ENCODE results near the gene RTKN.
"Not testable (repeated sequence)": the region's sequence is repeated elsewhere in the genome, so short reads cannot be mapped to it uniquely, and the experiment has no call there.

RTKN gene

DNA sequence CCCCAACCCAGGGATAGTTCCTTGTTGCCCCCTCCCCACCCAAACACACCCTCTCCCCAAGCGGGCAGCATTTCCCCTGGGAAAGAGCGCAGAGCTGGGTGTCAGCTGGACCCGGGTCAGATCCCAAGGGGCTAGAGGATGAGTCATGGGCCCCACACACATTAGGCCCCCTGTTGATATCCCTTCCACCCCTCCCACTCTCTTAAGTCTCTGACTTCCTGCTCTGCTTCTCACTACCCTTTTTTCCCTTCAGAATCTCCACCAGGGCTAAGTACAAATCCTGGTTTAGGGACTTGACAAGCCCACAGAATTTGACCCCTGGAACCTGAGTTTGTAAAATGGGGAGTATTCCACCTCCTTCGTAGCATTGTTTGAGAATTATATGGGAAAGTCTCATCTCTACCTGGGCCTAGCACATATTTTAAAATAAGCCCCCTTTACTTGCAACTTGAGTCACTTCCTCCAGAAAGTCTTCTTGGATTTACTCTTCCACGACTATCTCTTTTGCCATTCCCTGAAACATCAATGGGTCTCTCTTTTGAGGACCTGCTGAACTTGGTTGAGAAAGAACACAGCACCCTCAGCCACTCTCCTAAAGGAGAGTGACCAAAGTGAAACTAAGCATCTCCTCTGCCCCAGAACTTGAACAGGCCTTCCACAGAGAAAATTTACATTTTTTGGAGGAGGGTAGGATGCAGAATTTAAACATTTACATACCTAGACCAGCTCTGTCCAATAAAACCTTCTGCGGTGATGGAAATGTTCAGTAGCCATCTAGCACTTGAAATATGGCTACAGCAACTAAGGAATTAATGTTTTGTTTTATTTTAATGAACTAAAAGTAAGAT is 4.7 kb downstream of the RTKN start:
- DNase-seq, result no peak

GRCh38 chr2:74436111-74436805 is 5.5 kb downstream of the RTKN start:
- no peak for DNase-seq

DNA sequence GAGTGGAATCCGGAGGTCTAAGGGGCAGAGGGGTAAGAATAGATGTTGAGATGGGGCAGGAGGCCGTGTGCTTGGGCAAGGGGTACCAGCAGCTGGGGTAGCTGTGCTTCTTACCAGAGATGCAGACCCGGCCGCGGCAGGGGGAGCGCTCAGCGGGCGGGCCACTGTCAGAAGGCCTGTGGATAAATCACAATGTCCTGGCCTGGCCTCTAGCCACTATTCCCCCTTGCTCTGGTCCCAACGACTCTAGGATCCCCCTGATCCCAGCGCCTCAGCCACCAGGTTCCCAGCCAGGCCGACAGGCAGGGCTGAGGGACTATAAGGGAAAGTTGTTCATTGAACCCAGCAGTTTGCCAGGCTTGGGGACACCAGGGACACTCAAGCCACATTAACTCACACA is 11.2 kb downstream of the RTKN start:
- no peak for DNase-seq

- DNase-seq, result no peak
These were observed 12.0 kb downstream of the RTKN start for GRCh38 chr2:74429487-74430451.

- no peak for DNase-seq
These were observed 13.1 kb downstream of the RTKN start for GRCh38 chr2:74428675-74429074.

DNA sequence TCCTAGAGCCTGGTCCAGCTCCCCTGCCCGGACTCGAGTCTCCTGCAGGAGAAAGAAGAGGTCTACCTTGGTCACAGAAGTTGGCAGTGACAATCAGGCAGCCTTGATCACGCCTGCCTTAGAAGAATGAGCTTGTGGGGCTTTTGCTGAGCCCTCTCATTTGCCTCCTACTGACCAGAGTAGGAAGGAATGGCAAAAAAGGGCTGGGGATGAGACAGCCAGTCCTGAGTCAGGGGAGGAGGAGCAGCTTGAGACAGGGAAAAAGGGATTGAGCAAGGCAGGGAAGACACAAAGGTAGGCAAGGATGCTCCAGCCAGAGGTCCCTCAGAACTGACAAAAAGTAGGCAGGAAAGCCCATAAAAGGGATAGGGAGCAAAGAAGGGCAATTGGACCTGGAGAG is 14.2 kb downstream of the RTKN start:
- no peak for DNase-seq

DNA sequence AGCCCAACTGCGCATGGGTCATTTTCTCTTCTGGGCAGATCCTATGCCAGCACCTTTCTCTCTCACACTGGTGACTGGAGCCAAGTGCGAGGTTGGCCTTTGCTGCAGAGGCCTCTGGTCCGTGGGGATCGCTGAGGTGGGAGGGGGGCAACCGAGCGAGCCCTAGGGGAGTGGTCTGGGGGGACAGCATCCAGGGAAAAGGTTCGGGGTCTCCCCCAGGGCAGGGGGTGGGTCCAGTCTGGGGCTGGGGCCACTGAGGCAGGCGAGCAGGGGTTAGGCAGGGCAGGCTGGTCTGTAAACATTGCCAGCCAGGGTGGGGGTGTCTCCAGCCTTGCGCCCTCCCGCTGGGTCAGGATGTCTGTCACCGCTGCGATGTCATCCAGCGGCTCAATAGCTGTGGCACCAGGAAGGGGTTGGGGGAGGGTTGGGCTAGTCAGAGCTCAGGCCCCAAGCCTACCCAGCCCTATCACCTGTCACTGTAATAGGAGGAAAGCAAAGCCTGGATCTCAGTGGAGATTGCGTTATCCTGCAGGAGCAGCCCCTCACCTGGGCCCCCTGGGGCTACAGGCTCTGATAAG is 15.5 kb downstream of the RTKN start:
- DNase-seq, result no peak

- DNase-seq, result no peak
These were observed 16.2 kb downstream of the RTKN start for GRCh38 chr2:74425523-74425922.

DNA sequence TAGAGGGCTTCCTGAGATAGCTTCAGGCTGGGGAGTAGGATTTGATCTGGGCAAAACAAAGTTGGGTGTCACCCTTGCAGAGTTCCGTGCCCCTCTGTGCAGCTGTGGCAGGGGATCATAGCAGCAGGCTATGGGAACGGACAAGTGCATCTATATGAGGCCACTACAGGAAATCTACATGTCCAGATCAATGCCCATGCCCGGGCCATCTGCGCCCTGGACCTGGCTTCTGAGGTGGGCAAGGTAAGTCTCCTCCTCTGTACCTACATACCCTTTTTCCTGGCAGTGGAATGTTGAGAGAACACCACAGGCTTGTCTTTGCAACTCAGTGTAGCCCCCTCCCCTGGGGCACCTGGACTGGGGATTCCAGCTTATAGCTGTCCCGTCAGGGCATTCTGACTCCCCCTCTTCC is 16.7 kb downstream of the RTKN start:
- no peak for DNase-seq

- DNase-seq, result no peak
These were observed 17.4 kb downstream of the RTKN start for GRCh38 chr2:74424139-74424992.

DNA sequence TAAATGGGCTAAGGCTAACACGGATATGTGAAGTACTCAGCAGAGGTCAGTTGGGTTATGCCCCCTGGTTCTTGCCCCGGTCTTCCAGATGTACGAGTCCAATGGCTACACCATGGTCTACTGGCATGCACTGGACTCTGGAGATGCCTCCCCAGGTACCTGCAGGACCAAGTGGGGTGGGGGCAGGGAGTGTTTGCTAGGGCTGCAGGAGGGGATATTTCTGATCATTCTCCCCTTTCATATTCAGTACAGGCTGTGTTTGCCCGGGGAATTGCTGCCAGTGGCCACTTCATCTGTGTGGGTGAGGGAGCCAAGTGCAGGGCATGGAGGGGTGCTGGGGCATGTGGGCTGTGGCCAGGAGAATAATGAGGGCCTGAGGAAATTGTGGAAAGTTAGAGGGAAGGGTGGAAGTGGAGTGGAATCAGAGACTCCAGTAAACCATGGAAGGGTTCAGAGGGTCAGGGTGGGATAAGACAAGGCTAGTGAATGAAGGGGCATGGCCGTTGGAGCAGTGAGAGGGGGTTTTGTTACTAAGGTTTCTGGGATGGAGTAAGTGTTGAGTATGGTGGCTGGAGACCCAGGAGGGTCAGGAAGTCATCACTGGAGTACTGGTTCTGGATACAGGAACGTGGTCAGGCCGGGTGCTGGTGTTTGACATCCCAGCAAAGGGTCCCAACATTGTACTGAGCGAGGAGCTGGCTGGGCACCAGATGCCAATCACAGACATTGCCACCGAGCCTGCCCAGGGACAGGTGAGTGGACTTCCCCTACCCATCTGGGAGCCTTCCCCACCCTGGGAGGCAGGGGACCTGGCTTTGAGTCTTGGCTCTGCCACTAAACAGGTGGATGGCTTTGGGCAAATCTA is 18.3 kb downstream of the RTKN start:
- no peak for DNase-seq

GRCh38 chr2:74421221-74421870 is 20.4 kb downstream of the RTKN start, which contains the start of the genes C2orf81 and WDR54:
C2orf81 (minus strand) TSS chr2:74421619; CDS start chr2:74421560, 59 bp downstream.
WDR54 (plus strand) TSS chr2:74421730; CDS start chr2:74422154, 424 bp downstream.
- peak; percentile 89 to 92 for DNase-seq

GRCh38 chr2:74420443-74421103 is 21.2 kb downstream of the RTKN start:
- DNase-seq, result not testable (repeated sequence)

- DNase-seq, result no peak
These were observed 21.7 kb downstream of the RTKN start for GRCh38 chr2:74420006-74420405.

GRCh38 chr2:74419345-74419744 is 22.4 kb downstream of the RTKN start:
- DNase-seq, result no peak

DNA sequence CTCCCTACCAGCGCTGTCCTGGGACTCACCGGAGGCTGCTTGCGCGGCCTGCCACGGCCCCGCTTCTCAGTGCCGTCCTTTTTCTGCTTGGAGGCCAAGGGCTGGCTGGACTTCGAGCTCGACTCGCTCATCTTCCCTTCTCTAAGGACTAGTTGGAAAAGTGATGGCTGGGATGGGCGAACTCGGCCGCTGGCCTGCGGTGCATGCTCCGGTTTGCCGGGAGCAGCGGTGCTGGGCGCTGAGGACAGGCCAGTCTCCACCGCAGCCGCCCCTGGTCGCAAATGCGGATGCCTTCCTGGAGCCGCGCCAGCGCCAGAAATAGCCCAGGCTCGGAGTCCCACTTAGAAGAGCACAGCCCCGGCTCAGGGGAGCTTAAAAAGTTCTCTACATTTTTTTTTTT is 23.4 kb downstream of the RTKN start:
- no peak for DNase-seq

GRCh38 chr2:74417763-74418162 is 24.0 kb downstream of the RTKN start:
- DNase-seq, result no peak

DNA sequence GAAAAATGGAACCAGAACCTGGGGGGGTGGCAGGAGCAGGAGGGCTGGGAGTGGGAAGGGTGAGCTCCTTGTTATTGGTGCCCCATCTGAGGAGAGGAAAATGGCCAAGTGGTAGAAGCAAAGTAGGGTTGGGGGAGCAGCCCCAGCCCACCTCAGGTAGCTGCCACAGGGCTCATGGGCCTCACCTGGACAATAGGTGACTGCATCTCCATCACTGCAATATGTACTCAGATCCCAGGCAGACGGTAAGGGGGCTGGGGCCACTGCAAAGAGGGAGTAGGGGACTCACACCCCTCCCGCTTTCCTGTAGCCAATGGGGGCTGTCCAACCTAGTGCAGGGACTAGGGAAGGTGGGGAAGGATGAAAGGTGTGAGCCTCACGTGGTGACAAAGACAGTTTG is 24.5 kb downstream of the RTKN start:
- DNase-seq, result no peak

DNA sequence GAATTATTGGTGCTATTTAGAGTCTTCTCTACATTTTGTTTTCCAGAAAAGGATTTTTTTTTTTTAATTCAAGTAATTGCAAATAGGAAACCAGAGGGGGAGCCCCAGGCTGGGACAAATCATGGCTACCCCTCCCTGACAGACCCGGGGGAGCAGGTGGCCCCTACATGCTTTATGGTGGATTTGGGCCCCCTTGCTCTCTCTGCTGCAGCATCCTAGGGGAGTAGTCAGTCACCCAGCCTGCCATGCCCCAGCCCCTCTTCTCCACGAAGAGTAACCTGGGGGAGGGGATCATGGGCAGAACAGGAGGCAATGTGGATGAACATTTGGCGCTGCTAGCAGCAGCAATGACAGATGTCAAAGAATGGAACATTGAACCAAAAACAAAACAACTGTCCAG is 25.0 kb downstream of the RTKN start:
- DNase-seq, result no peak
